Measurements from ENCODE around the gene RPL5.
"Not testable (repeated sequence)": the region's sequence is repeated elsewhere in the genome, so short reads cannot be mapped to it uniquely, and the experiment has no call there.

Gene RPL5

GRCh38 chr1:92831762-92832536 is at the start of gene RPL5:
Gene RPL5, plus strand, starts transcription at chr1:92832040. Its CDS starts 75 bp downstream, at chr1:92832115.
- peak; percentile 98 for DNase-seq

GRCh38 chr1:92783550-92783949 is 48.3 kb upstream of the RPL5 start:
- not testable (repeated sequence) for DNase-seq

- DNase-seq: no peak
Measured at GRCh38 chr1:92784021-92784638, 47.7 kb upstream of the RPL5 start.

- peak; percentile 95 for DNase-seq
Measured at GRCh38 chr1:92784639-92785500, 47.0 kb upstream of the RPL5 start, which contains the start of gene EVI5. Gene EVI5, minus strand, starts transcription at chr1:92785108. Its CDS starts 48,562 bp downstream, at chr1:92736546.

GRCh38 chr1:92786111-92786901 is 45.5 kb upstream of the RPL5 start:
- no peak for DNase-seq

GRCh38 chr1:92790081-92790480 is 41.8 kb upstream of the RPL5 start:
- DNase-seq: no peak

GRCh38 chr1:92790867-92791266 is 41.0 kb upstream of the RPL5 start:
- DNase-seq: no peak

- DNase-seq: no peak
Measured at GRCh38 chr1:92791487-92792066, 40.3 kb upstream of the RPL5 start.

- DNase-seq: no peak
Measured at GRCh38 chr1:92792340-92792782, 39.5 kb upstream of the RPL5 start.

- DNase-seq: no peak
Measured at GRCh38 chr1:92795166-92795565, 36.7 kb upstream of the RPL5 start.

GRCh38 chr1:92797297-92797696 is 34.5 kb upstream of the RPL5 start:
- no peak for DNase-seq

GRCh38 chr1:92797961-92798360 is 33.9 kb upstream of the RPL5 start:
- no peak for DNase-seq

- no peak for DNase-seq
Measured at GRCh38 chr1:92803140-92803887, 28.5 kb upstream of the RPL5 start.

- no peak for DNase-seq
Measured at GRCh38 chr1:92804721-92805201, 27.1 kb upstream of the RPL5 start.

GRCh38 chr1:92805216-92805615 is 26.6 kb upstream of the RPL5 start:
- no peak for DNase-seq

- no peak for DNase-seq
Measured at GRCh38 chr1:92808381-92808780, 23.5 kb upstream of the RPL5 start.

- no peak for DNase-seq
Measured at GRCh38 chr1:92816732-92817131, 15.1 kb upstream of the RPL5 start.

GRCh38 chr1:92817137-92817697 is 14.6 kb upstream of the RPL5 start:
- DNase-seq: no peak

GRCh38 chr1:92817986-92818764 is 13.7 kb upstream of the RPL5 start:
- peak; percentile 3 for DNase-seq

- DNase-seq: no peak
Measured at GRCh38 chr1:92820024-92820423, 11.8 kb upstream of the RPL5 start.

All from NCI-H1092 treated with DMSO at 0.1 percent for 48 hours (cell line).